HL-60 (cell line): ENCODE measurements around the gene CADM2.

Source experiments
- DNase-seq, 2 experiments: peaks; one replicate each; pipeline ENCODE4 v3.0.0-alpha.2; 2010 to 2020; ENCODE audit warnings: low read depth in 1 of 2, low spot score in 1 of 2
- H3K27ac ChIP-seq: fragments of 250-450 bp; sonication (Bioruptor Pico); replicated peaks from 2 replicates; pipeline ENCODE4 v1.5.1; 2020; ENCODE audit warnings: mild to moderate bottlenecking, moderate library complexity
- H3K27me3 ChIP-seq: fragments of 250-450 bp; sonication (Bioruptor Pico); 2 replicates; pipeline ENCODE4 v1.5.1; 2021; ENCODE audit warnings: mild to moderate bottlenecking, moderate library complexity; ENCODE audit not compliant: insufficient read depth, poor library complexity, severe bottlenecking
- H3K4me3 ChIP-seq: replicated peaks from 2 replicates; pipeline ENCODE4 v1.5.1; 2011; ENCODE audit warnings: mild to moderate bottlenecking, control low read depth, low read length; ENCODE audit not compliant: insufficient read depth
- CTCF ChIP-seq: IDR thresholded peaks from one replicate; pipeline ENCODE4 v1.5.1; 2011; ENCODE audit warnings: low read length, control low read depth, inconsistent platforms; ENCODE audit not compliant: insufficient read depth
- GABPA ChIP-seq: IDR thresholded peaks from 2 replicates; pipeline ENCODE4 v1.6.1; 2012; ENCODE audit warnings: low read depth
- POLR2AphosphoS5 ChIP-seq: IDR thresholded peaks from 2 replicates; pipeline ENCODE4 v1.6.1; 2012; ENCODE audit warnings: low read depth
- REST ChIP-seq: IDR thresholded peaks from 2 replicates; pipeline ENCODE4 v1.6.1; 2012; ENCODE audit warnings: low read depth; ENCODE audit not compliant: insufficient replicate concordance
- SPI1 ChIP-seq: IDR thresholded peaks from 2 replicates; pipeline ENCODE4 v1.6.1; 2012; ENCODE audit warnings: low read depth, mild to moderate bottlenecking, borderline replicate concordance

CADM2 gene

GRCh38 chr3:85851071-85851470 lies 892.3 kb downstream of the CADM2 start:
- Histone ChIP-seq H3K27me3 (no peaks in the 10 kb centered on the region), H3K27ac (no peak overlapping the region), H3K4me3 (no peak overlapping the region)
- TF ChIP-seq REST = no peak
- no peak for TF ChIP-seq GABPA
- TF ChIP-seq SPI1 = no peak
- no peak for TF ChIP-seq POLR2AphosphoS5
- no peak for TF ChIP-seq CTCF
- DNase-seq = no peak

GRCh38 chr3:85853805-85854204 lies 895.0 kb downstream of the CADM2 start:
- no peak for DNase-seq
- Histone ChIP-seq H3K27ac (no peak overlapping the region), H3K4me3 (no peak overlapping the region), H3K27me3 (no peaks in the 10 kb centered on the region)
- TF ChIP-seq CTCF (no peak), GABPA (no peak)

- Histone ChIP-seq H3K27ac (no peak overlapping the region), H3K4me3 (no peak overlapping the region), H3K27me3 (no peaks in the 10 kb centered on the region)
- TF ChIP-seq GABPA = no peak
- no peak for TF ChIP-seq CTCF
- TF ChIP-seq SPI1 = no peak
- no peak for TF ChIP-seq POLR2AphosphoS5
- no peak for TF ChIP-seq REST
- no peak for DNase-seq
Measured at GRCh38 chr3:85862893-85863455, 904.2 kb downstream of the CADM2 start.

GRCh38 chr3:85864896-85865295 lies 906.1 kb downstream of the CADM2 start:
- TF ChIP-seq POLR2AphosphoS5 = no peak
- no peak for TF ChIP-seq REST
- no peak for TF ChIP-seq SPI1
- no peak for TF ChIP-seq CTCF
- TF ChIP-seq GABPA = no peak
- no peak for DNase-seq

More at GRCh38 chr3:85864896-85865295, 906.1 kb downstream of the CADM2 start:
- Histone ChIP-seq H3K27me3 (no peaks in the 10 kb centered on the region), H3K27ac (no peak overlapping the region), H3K4me3 (no peak overlapping the region)
